GM21576 (cell line): ENCODE measurements around the gene TMEM92.
"Not testable (repeated sequence)": the region's sequence is repeated elsewhere in the genome, so short reads cannot be mapped to it uniquely, and the experiment has no call there.

Experiments used
- ATAC-seq: cut with Tn5 transposase; IDR thresholded peaks from one replicate; pipeline ENCODE4 v1.9.1; 2021; ENCODE audit warnings: mild to moderate bottlenecking, moderate library complexity; ENCODE audit not compliant: unreplicated experiment

Gene TMEM92

DNA sequence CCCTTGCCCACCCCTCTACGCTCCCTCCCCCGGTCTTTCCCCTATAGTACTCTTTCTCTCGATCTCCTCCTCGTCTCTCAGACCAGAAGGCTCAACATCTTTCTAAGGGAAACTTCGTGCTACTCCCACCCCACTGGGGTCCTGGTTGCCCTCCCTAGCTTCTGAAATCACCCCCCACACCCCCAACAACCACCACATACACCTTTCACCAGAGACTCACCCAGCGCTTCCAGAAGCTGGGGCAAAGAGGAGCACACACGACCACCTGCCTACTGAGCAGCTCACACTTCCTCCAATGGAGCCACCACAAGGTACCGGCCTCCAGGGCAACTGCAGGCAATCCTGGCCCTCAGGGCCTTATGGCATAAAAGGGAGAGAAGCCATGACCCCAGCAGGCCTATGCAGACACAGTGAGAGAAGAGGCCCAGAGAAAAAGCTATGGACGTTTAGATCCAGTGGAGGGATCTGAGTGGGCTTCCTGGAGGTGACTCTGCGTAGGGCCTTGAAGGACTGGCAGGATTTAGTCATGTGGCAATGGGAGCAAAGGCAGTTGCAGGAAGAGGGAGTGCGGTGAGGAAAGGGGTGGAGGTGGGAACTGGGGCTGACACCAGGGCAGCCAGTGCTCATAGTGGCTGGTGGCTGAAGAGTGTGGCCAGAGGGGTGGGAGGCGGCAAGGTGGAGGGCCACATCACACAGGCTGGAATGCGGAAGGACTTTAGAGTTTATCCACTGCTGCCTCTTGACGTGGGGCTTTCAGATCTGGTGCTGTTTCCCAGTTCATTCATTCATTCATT, 12.1 kb upstream of the TMEM92 start:
- ATAC-seq, result no peak

DNA sequence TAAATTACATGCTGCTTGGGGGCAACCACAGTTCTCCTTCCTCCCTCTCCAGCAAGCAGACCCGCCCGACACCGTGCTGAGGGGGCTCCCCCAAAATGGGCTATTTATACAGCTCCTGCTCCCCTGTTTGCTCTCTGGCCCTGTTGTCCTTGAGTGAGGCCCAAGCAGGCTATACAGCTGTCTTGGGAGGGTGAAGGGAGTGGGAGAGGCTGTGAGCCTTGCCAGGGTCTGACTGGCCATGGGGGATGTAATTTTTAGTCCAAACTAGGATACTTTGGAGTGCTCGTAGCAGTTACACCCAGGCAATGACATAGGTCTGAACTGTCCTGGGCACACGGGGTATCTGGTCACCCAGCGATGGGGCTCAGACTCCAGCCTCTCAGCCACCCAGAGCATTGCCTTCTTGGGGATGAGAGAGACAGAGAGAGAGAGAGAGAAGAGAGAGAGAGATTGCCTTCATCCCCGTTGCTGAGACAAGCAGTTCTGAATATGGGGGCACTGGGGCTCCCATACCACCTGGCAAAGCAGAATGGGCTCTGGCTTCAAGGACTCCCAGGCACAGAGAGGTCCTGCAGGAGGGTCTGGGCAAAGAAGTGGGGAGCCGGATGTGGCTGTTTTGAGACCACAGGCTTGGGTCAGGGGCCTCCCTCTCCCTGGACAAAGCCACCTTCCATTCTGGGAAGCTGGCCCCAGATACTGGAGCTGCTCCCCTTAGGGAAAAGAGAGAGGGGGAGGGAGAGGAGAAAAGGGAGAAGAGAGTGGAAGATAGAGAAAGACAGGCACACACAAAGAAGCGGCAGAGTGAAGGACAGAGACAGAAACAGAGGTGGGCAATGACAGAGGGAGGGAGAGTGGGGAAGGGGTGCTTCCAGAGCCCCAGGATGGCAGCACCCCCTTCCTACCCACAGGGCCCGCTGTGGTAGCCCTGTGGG, 10.7 kb upstream of the TMEM92 start:
- no peak for ATAC-seq

DNA sequence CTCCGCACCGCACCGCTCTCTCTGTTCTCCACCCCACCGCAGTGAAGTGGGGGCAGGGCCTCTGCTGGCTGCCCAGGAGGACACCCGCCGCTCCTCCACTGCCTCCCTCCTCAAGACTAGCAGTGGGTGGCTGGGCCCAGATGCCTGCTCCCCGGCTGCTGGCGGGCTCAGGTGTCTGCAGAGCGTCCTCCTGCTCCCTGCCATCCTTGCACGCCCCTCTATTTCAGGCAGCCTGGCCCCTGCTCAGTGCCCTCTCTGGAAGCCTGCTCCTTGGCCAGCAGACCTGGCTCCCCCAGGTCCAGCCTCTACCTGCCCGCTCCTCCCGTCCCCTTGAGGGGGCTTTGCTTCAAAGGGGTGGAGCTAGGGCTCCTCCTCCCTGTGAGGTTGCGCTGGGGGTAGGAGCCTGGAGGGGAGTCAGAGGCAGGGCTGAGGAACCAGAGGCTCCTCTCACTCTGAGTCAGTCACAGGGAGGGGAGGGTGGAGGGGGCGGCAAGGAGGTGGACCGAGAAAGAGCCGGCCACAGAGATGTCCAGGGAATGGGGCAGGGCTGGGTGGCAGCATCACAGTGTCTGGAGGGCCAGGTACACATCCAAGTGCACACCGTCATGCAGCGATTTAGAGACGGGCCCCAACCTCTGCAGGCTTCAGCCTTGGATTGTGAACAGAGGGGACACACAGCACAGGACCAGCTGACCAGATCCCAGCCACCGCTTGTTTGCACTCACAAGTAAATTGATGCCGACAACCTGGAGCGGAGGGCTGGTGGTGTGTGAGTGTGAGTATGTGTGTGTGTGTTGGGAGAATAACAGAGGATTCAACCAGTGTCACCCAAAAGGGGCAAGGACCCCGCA, 9.8 kb upstream of the TMEM92 start:
- no peak for ATAC-seq

DNA sequence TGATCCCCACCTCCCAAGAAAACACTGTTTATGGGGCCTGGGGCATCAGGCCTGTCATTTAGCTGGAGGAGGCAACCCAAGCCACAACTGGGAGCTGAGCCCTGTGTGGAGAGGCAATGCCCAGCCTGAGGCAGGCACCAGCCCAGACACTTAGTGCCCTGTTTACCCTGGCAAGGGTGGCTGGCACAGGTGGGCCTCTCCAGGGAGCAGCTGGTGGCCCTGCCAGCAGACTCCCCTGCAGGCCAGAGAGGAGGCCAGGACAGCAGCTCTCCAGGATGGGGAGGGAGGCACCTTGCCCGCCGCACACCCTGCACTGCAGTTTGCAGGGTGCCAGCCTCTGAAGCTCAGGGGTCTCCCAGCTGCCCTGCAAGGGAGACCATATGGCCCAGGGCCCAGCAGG, 9.1 kb upstream of the TMEM92 start:
- ATAC-seq, result no peak

DNA sequence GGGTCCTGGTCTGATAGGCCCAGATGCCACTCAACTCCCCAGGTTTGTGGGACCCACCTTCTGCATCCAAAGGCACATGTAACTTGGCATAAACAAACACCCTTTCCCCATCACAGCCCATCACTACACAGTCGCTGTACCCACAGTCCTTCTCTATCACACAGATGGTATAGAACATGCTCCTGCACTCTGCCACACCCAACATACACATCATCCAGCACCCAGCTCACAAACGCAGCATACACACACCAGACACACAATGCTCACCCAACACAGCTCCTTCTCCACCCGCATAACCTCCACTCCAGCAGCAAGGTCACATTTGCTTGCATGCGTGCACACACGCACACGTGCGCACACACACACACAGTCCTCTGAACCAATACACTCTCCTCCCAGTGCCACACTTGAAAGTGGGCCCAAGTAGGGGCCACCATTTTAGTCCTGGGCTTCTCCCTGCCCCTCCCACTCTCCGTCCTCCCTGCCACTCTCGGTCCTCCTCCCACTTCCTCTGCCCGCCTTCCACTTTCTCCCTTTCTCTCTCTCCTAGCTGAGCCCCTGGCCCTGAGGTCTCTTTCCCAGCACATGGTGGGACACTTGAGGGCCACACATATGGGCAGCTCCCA, 8.5 kb upstream of the TMEM92 start:
- no peak for ATAC-seq

DNA sequence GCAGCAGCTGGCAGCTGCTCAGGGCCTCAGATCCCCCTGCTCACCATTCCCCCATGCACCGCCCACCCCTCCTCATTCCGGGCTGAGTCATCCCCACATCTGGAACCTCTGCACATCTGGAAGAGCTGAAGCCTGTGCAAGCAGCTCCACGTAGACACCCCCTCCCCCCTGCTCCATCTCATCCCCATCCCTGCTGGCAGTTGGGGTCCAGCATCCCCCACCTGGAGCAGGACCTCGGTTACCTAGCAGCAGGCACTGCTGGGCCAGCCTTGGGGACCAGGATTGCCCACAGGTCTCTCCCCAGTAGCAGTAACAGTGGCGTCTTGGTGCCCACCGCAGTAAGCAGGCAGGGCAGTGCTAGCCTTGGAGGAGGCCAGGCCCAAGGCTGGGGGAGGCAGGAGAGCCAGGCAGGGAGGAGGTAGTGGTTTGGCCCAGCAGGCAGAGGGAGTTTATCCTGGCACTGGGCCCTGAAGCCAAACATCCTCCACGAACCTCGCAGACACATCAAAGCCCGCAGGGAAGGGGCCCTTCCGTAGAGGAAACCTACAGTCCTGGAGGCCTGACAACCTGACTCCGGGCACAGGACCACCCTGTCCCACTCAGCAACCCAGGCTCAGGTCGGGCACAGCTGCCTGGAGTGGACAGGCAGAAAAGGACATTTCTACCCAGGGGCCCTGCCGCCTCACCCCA, 7.7 kb upstream of the TMEM92 start:
- ATAC-seq, result no peak

DNA sequence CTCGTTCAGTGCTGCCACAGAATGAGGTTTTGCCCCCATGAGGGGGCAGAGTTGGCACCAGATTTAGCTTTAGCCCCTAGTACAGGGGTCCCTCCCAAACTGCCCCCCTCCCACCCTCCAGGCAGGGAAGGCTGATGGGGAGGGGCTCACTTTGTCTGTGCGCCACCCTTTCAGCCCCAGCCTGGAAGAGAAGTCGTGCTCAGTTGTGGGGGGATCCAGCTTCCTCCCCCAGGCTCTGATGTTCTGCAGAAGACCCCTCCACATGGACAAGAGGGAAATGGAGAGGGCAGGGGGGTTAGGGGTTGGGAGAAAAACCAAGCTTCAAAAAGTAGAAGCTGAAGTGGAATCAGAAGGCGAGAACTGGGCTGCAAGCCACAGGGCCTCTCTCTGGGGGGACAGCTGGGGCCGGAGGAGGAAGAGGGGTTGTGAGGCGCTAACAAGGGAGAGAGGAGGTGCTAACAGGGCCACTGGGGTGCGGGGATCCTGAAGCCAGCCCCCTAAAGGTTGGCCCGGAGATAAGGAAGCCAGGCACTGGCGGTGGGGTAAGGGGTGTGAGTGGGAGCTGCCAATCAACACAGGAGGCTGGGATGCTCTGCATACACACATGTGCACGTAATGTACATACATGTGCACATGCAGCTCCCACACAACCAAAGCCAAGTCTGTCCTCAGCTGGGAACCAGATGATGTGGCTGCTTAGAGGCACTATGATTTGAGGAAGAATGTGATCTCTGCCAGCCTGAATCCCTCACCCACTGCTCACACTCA, 7.0 kb upstream of the TMEM92 start:
- no peak for ATAC-seq

DNA sequence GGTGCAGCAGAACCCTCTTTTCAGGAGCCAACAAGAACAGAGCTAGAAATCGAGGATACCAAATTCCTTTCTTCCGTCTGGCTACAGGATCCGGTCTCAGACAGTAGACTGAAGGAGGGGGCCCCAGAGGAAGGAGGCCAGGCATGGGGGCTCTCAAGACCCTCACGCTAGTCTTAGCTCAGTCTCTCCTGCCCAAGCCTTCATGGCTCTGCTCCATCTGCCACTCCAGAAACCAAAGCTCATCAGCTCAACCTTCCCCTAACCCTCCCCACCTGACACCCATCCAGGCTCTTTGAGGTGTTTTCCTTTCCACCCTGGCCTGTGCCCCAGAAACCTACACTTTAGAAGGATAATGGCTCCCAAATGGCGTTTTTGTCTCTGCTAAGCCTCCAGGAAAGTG, 6.2 kb upstream of the TMEM92 start:
- no peak for ATAC-seq

DNA sequence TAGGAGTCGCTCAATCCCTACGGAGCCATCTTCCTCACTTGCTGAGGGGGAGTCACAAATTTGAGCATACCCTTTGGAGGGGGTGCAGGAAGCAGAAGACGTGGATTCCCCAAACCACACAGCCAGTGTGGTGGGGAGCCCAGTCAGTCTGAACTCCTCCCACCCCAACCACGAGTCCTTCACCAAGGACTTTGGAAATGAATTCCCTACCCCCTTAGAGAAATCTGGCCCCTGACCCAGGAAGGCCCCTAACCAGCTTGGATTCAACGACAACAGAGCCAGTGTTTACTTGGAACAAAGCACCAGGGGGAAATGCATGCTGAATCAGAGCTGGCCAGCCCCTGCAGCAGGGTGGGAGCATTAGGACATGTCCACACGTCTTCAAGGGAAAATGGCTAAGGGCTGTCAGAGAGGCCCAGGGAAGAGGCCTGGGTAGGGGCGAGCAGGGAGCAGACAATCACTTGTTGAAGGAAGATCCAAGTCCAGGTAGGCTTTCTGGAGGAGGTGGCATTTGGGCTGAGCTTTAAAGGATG, 5.5 kb upstream of the TMEM92 start:
- no peak for ATAC-seq

DNA sequence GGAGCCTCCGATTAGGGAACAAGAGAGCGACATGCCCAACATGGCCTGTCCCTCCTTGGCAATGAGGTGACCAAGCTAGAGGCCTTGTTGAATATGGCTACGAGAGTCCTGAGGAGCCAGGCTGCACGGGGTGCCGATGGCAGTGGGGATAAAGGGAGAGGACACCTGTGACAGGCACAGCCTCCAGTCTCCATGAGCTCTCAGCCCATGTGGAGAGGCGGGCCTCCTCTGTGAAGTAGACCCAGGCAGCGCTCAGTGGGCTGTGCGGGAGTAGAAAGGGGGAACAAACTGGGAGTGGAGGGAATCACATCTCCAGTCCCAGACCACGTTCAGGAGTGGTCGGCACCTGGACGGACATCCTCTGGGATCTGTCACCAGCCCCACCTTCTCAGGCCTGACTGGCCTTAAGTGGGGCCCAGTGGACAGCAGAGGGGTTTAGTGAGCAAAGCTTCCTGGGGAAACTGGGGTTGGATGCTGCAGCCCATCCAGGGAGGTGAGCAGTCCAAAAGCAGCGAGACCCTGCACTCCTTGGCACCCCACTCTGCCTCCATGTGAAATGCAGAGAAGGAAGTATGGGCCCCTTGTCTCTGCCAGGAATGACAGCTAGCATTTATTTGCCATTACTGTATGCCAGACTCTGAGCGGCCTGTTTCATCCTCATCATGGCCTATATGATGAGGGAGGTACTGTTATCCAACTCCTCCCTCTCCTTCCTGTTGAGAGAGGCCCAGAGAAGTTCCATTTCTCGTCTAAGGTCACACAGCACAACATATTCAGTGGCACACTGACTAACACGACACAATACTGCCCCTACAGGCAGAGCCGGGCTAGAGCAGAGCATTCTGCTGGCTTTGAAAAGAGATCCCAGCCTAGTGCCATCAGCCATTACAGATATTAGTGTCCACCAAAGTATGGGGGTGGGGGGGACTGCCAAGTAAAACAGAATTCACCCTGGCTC, 4.5 kb upstream of the TMEM92 start:
- no peak for ATAC-seq

DNA sequence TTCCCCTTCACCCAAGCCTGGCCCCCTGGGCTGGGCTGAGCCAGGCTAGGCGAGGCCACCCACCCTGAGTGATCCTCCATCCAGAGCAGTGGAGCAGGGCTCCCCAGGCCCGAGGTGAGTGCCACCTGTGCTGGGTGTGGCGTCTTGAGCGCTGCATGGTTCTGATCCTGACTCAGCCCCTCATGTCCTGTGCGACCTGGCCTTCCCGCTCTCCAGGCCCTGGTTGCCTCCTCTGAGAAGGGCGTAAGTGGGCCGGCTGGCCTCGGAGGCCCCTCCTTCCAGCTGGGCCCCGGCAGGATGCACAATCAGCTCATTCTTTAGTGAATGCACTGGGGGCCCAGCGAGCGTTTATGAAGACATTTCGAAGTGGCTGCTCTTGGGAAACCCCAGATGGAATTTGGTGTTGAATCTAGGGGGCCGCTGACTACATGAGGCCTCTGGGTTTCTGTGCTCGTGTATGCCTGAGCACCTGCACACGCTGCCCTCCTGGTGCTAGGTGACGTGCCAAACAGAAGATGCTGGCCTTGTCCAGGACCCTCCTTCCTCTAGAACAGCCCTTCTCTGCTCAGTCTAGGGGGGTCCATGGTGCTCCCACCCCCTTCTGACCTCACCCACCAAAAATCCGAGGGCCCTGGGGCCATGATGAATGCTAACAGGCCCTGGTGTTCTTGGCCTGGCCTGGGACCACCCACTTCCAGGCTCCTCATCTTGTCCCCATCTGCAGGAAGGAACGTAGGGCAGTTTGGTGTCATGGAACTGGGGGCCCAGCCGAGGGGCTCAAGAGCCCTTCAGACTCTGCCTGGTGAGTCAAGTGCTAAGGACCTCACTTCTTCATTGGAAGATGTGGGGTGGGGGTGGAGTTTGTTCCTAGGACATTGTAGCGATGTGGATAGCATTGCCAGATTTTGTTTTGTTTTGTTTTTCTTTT, 3.6 kb upstream of the TMEM92 start:
- no peak for ATAC-seq

DNA sequence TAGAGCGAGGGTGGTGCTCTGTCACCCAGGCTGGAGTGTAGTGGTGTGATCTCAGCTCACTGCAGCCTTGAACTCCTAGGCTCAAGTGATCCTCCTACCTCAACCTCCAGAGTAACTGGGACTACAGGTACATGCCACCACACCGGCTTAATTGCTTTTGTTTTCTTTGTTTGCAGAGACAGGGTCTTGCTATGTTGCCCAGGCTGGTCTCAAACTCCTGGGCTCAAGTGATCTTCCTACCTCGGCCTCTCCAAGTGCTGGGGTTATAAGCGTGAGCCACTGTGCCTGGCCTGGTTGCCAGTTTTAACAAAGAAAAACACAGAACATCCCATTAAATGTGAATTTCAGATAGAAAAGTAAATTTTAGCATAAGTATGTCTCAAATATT, 2.9 kb upstream of the TMEM92 start:
- not testable (repeated sequence) for ATAC-seq

DNA sequence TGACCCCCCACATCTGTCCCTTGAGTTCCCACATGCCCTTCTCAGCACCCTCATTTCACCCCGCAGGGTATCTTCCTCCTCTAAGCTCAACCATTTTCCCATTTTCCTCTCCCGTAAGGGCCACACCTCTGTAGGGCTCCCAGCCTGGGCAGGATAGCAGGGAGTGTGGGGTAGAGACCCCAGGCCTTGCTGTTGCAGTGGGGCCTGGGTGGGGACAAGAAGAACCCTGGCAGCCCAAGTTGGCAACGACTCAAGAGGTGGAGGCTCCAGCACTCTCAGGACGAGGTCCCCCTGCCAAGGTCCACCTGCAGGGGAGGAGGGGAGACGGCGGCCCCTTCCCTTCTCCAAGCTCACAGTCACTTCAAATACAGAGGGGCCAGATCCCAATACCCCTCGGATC, 2.0 kb upstream of the TMEM92 start:
- no peak for ATAC-seq

DNA sequence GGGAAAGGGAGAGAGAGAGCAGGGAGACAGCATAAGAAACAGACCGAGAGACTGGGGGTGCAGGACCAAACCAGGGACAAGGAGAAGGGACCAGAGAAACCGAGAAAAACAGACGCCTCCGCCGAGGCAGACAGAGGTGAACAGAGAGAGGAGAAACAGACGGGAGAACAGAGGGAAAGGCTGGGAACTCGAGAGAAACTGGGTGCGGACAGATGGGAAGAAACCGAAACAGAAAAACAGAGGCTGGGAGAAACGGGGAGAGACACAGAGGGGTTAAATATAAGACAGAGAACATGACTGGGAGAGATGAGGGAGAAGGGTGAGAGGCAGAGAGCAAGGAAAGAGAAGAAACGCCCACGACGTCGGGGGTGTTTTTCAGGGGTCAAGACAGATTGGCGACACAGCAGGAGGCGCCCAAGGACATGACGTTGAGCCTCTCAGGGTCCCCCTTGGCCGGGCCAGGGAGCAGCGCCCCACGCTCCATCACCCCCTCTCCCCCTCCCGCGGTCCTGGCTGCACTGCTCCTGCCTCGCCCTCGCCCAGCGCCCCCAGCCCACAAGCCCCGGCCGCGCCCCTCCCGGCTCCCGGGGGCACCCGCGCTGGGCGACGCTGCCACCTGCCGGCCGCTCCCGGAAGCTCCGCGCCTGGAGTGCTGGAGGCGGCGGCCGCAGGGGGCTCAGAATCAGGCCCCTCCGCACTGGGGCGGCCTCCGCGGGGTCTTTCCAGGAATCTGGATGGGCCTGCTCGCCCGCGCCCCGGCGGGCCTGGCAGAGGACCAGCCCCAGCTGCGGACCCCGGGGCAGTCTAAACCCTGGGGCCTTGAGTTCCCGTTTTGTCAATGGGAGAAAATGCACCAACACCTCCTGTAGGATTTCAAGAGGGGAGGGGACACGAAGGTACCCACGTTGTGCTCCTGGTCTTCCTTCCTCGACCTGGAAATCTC, 1.3 kb upstream of the TMEM92 start:
- ATAC-seq, result no peak

DNA sequence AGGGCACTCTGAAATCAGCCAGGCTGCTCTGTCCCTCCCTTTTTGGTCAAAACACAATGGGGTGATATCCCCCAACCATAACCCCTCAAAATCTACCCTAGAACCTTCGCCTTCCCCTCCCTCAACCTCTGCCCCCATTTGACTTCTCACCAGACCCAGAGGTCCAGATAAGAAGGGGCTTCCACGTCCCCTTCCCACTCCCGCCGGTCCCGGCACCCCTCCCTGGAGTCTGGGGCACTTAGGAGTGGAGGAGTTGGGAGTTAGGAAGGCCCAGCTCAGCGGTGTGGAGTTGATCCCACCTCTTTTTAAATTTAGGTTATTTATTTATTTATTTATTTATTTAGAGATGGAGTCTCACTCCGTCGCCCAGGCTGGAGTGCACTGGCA, 619 bp upstream of the TMEM92 start:
- no peak for ATAC-seq

DNA sequence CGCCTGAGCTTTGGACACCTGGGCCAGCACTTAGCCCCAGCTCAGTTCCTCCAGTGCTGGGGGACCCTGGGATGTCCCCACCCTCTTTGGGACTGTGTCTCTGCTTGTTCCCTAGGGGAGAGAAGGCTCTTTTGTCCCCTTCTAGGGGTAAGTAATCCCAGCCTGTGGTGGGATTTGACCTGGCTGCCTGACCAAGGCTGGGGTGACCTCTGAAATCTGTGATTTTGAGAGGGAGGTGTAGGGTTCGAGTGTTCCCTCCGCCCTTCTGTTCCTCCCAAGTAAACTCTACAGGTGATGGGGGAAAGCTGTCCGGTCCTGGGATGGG, 593 bp downstream of the TMEM92 start:
- no peak for ATAC-seq
